T-helper 2 cell treated with Interferon-gamma antibody and Interleukin-4, amounts not matched to agents 100 ng/mL and 5 ng/mL, for 36 hours (primary cell): Measurements from ENCODE around the gene PSMG3. TPM values are rescaled to one million over a fixed set of nuclear protein-coding genes. Genes with fewer than 3 reads are reported as not detected.

Experiments
- intact Hi-C: fragments of 100-400 bp; cut with micrococcal nuclease; formaldehyde crosslinking; loops from one replicate; pipeline ENCODE4 v1.15.1; 2023
- total RNA-seq: library from RNA; stranded (reverse); gene quantifications from 2 replicates; pipeline ENCODE4 v1.2.3, GENCODE V29; 2022

The PSMG3 gene
- total RNA-seq, 1 donor from 2014 or later = 37.8 TPM

GRCh38 chr7:1559626-1560590 lies 9.9 kb downstream of the PSMG3 start:
- intact Hi-C loops = no loop called here

- intact Hi-C loops = no loop called here
Observed at GRCh38 chr7:1558841-1559625, 10.8 kb downstream of the PSMG3 start.

- intact Hi-C loops = no loop called here
Observed at GRCh38 chr7:1558181-1558811, 11.5 kb downstream of the PSMG3 start.

- intact Hi-C loops = no loop called here
Observed at GRCh38 chr7:1557771-1558170, 12.1 kb downstream of the PSMG3 start.

- intact Hi-C loops = no loop called here
Observed at GRCh38 chr7:1557006-1557405, 12.8 kb downstream of the PSMG3 start.

- intact Hi-C loops = no loop called here
Observed at GRCh38 chr7:1555813-1556543, 13.9 kb downstream of the PSMG3 start, which contains the start of gene TMEM184A. Gene TMEM184A (minus strand): TSS chr7:1556205. CDS start chr7:1555484, 721 bp downstream.

- intact Hi-C loops = no loop called here
Observed at GRCh38 chr7:1555046-1555812, 14.6 kb downstream of the PSMG3 start.

GRCh38 chr7:1554333-1555045 lies 15.3 kb downstream of the PSMG3 start:
- intact Hi-C loops = no loop called here

- intact Hi-C loops = no loop called here
Observed at GRCh38 chr7:1553512-1554210, 16.2 kb downstream of the PSMG3 start.

- intact Hi-C loops = no loop called here
Observed at GRCh38 chr7:1552200-1552599, 17.6 kb downstream of the PSMG3 start.

GRCh38 chr7:1550846-1551155 lies 19.0 kb downstream of the PSMG3 start:
- intact Hi-C loops = no loop called here

- intact Hi-C loops = no loop called here
Observed at GRCh38 chr7:1550005-1550845, 19.6 kb downstream of the PSMG3 start.

- intact Hi-C loops = no loop called here
Observed at GRCh38 chr7:1549357-1550004, 20.4 kb downstream of the PSMG3 start.

GRCh38 chr7:1548944-1549343 lies 20.9 kb downstream of the PSMG3 start:
- intact Hi-C loops = no loop called here

GRCh38 chr7:1548438-1548831 lies 21.4 kb downstream of the PSMG3 start:
- intact Hi-C loops = no loop called here

- intact Hi-C loops = no loop called here
Observed at GRCh38 chr7:1547777-1548437, 21.9 kb downstream of the PSMG3 start.
